Measurements from ENCODE around the gene CDC73. TPM values are rescaled to one million over a fixed set of nuclear protein-coding genes. Genes with fewer than 3 reads are reported as not detected.

CDC73 gene
- total RNA-seq, 1 experiment from 2014 or later: 62.5 TPM

- Mint-ChIP-seq H3K36me3 (ENCODE audit: insufficient read depth in 1 of 3, low read depth in 3 of 3) (peaks cover 18 to 50% (median 45%) of the 10 kb centered on the region in 3 experiments; a peak in 6 of 7 replicates), H3K27ac (no peak overlapping the region), H3K4me3 (no peak overlapping the region), H3K27me3 (ENCODE audit: low read depth) (no peaks in the 10 kb centered on the region), H3K9me3 (no peaks in the 10 kb centered on the region), H3K4me1 (peaks cover 5% of the 10 kb centered on the region in 2 experiments)
- H4K8ac ChIP-seq (replicated peaks; ENCODE audit: insufficient read length, low read depth, low read length): no peak overlapping the region
- no peak overlapping the region for H2AK5ac ChIP-seq (ENCODE audit: insufficient read length, low read length)
- no peak overlapping the region for H4K91ac ChIP-seq (ENCODE audit: insufficient read length, low read depth, low read length)
- no peak overlapping the region for H3T11ph ChIP-seq (ENCODE audit: low read length)
- no peak overlapping the region for H3K18ac ChIP-seq (ENCODE audit: insufficient read length, low read depth, low read length)
- DNase-seq: no peak
- H3K4me1 ChIP-seq (ENCODE audit: insufficient read depth, low read length): peaks cover 4% of the 10 kb centered on the region; the same call in 1 of the 2 replicates
- no peak overlapping the region for H2AFZ ChIP-seq (ENCODE audit: low read length)
- WGBS (ENCODE audit: extremely low coverage, insufficient read length, low lambda C conversion rate): no CpG with 5 or more reads among the region's 1 CpG
- no peaks in the 10 kb centered on the region; the same call in 1 of the 2 replicates for H3K27me3 ChIP-seq (ENCODE audit: insufficient read depth, low read length)
- no peak overlapping the region for H3K14ac ChIP-seq (ENCODE audit: insufficient read depth, low read length)
- H3K4ac ChIP-seq (ENCODE audit: low read depth, low read length): no peak overlapping the region
- no peak overlapping the region for H4K5ac ChIP-seq (ENCODE audit: insufficient read length, low read depth, low read length)
- H3K23me2 ChIP-seq (ENCODE audit: insufficient read length, low read depth, low read length, poor library complexity, severe bottlenecking): no peaks in the 10 kb centered on the region
- H3K79me1 ChIP-seq (ENCODE audit: insufficient read depth, low read depth, low read length, poor library complexity, severe bottlenecking): no peaks in the 10 kb centered on the region
- no peak overlapping the region for H3K56ac ChIP-seq (ENCODE audit: insufficient read length, low read depth, low read length)
- H3K4me2 ChIP-seq (ENCODE audit: insufficient read depth, insufficient read length, low read length): no peak overlapping the region
- H3K79me2 ChIP-seq (ENCODE audit: insufficient read depth, low read length): no peaks in the 10 kb centered on the region
- no peak overlapping the region for H2BK12ac ChIP-seq (ENCODE audit: insufficient read length, low read depth, low read length)
- no peak for TF ChIP-seq CTCF (conservative IDR thresholded peaks at IDR 0.05)
- H3K23ac ChIP-seq (ENCODE audit: insufficient read length, low read depth, low read length): no peak overlapping the region
- H3K9ac ChIP-seq (ENCODE audit: extremely low read depth, insufficient read length, low read length): no peak overlapping the region
- no peaks in the 10 kb centered on the region for H4K20me1 ChIP-seq (ENCODE audit: control insufficient read depth, insufficient read depth, insufficient read length)
- H2BK20ac ChIP-seq (ENCODE audit: low read depth, low read length, poor library complexity, severe bottlenecking): no peak overlapping the region
- no peak overlapping the region for H2BK15ac ChIP-seq (ENCODE audit: low read depth, low read length)
- no peak overlapping the region for H3K27ac ChIP-seq (ENCODE audit: insufficient read length, low read depth, low read length)
- H2BK120ac ChIP-seq (ENCODE audit: low read depth, low read length, poor library complexity, severe bottlenecking): no peak overlapping the region
- no peaks in the 10 kb centered on the region for H3K9me3 ChIP-seq (ENCODE audit: control insufficient read depth, low read depth, low read length)
- H2BK5ac ChIP-seq (ENCODE audit: insufficient read length, low read length): no peak overlapping the region
These were observed 23.2 kb downstream of the CDC73 start for GRCh38 chr1:193144999-193145398.

Measured in H9 (cell line).